HepG2 (cell line): Measurements from ENCODE around the gene GRAMD1B. TPM values are rescaled to one million over a fixed set of nuclear protein-coding genes. Genes with fewer than 3 reads are reported as not detected.

Experiments
- CENPT ChIP-seq: sonication (generic); formaldehyde crosslinking; IDR thresholded peaks from 2 replicates; pipeline ENCODE4 v1.8.0; 2022; ENCODE audit warnings: low read depth, mild to moderate bottlenecking, moderate library complexity, missing genetic modification reagents
- JUNB ChIP-seq: sonication (generic); formaldehyde crosslinking; IDR thresholded peaks from 2 replicates; pipeline ENCODE4 v1.8.0; 2022; ENCODE audit warnings: missing genetic modification reagents, mild to moderate bottlenecking, borderline replicate concordance
- MTA1 ChIP-seq: sonication (generic); formaldehyde crosslinking; IDR thresholded peaks from 2 replicates; pipeline ENCODE4 v1.4.0; 2020; ENCODE audit warnings: missing genetic modification reagents, mild to moderate bottlenecking, borderline replicate concordance
- MYC ChIP-seq: sonication (generic); formaldehyde crosslinking; IDR thresholded peaks from 2 replicates; pipeline ENCODE4 v1.9.0; 2021; ENCODE audit warnings: missing genetic modification reagents, borderline replicate concordance
- NFE2L1 ChIP-seq: sonication (generic); formaldehyde crosslinking; IDR thresholded peaks from 2 replicates; pipeline ENCODE4 v1.4.0; 2020; ENCODE audit warnings: missing genetic modification reagents, mild to moderate bottlenecking, borderline replicate concordance
- STAG1 ChIP-seq: sonication (generic); formaldehyde crosslinking; IDR thresholded peaks from 2 replicates; pipeline ENCODE4 v1.4.0; 2020; ENCODE audit warnings: missing genetic modification reagents
- TCF7 ChIP-seq: sonication (generic); IDR thresholded peaks from 2 replicates; pipeline ENCODE4 v1.6.1; 2016; ENCODE audit warnings: antibody characterized with exemption, low read depth
- YEATS2 ChIP-seq: sonication (generic); formaldehyde crosslinking; IDR thresholded peaks from 2 replicates; pipeline ENCODE4 v1.4.0; 2020; ENCODE audit warnings: missing genetic modification reagents, borderline replicate concordance
- ZFP37 ChIP-seq: sonication (generic); formaldehyde crosslinking; IDR thresholded peaks from 2 replicates; pipeline ENCODE4 v1.4.0; 2020; ENCODE audit warnings: missing genetic modification reagents, borderline replicate concordance
- ZNF879 ChIP-seq: sonication (generic); formaldehyde crosslinking; IDR thresholded peaks from 2 replicates; pipeline ENCODE4 v1.8.1; 2023; ENCODE audit warnings: missing genetic modification reagents
- polyA plus RNA-seq, 8 experiments: library from polyadenylated mRNA; depleted of rRNA in 3 of 8; stranded (reverse) in 7 of 8; unstranded in 1 of 8; fragments of >200 nt; fragmentation: Illumina TruSeq in 4 of 8; extraction: Trizol in 4 of 8; gene quantifications; 2 replicates each; pipeline versions ENCODE4 v1.2.1 to v1.2.3, GENCODE V29; 2011 to 2016; ENCODE audit warnings: low read depth in 4 of 8, missing spikeins in 1 of 8, mixed read lengths in 1 of 8; ENCODE audit not compliant: insufficient read depth in 1 of 8
- total RNA-seq, 5 experiments: library from RNA; depleted of rRNA; stranded (reverse); fragments of >200 nt; fragmentation: Illumina TruSeq; extraction: Trizol; gene quantifications; 2 replicates each; pipeline ENCODE4 v1.2.3, GENCODE V29; 2016; ENCODE audit warnings: low read depth in 1 of 5
- TF ChIP-seq, protein P1 (sequence below): sonication (generic); formaldehyde crosslinking; IDR thresholded peaks from 2 replicates; pipeline ENCODE4 v1.4.0; 2020; ENCODE audit warnings: missing genetic modification reagents, borderline replicate concordance
- TF ChIP-seq, protein P2 (sequence below): sonication (generic); formaldehyde crosslinking; IDR thresholded peaks from 2 replicates; pipeline ENCODE4 v1.4.0; 2020; ENCODE audit warnings: mild to moderate bottlenecking, missing genetic modification reagents
- TF ChIP-seq, protein P3 (sequence below), 2 experiments: sonication (generic) in 1 of 2; formaldehyde crosslinking in 1 of 2; IDR thresholded peaks; 2 replicates each; pipeline versions ENCODE4 v1.4.0 to v1.6.1; 2018 to 2020; ENCODE audit warnings: missing genetic modification reagents in 2 of 2, borderline replicate concordance in 1 of 2, low read depth in 1 of 2, mild to moderate bottlenecking in 1 of 2, missing biosample characterization in 1 of 2
- TF ChIP-seq, protein P4 (sequence below): sonication (generic); formaldehyde crosslinking; IDR thresholded peaks from 2 replicates; pipeline ENCODE4 v1.4.0; 2020; ENCODE audit warnings: missing genetic modification reagents, borderline replicate concordance
- TF ChIP-seq, protein P5 (sequence below): sonication (generic); formaldehyde crosslinking; IDR thresholded peaks from 2 replicates; pipeline ENCODE4 v1.4.0; 2020; ENCODE audit warnings: missing genetic modification reagents

GRAMD1B gene
- total and polyA plus RNA-seq, 2 of the 13 experiments (the other 11 are each of a cell fraction or from before 2014, with no cell fraction given), result 0.12 TPM; not detected in 1

DNA sequence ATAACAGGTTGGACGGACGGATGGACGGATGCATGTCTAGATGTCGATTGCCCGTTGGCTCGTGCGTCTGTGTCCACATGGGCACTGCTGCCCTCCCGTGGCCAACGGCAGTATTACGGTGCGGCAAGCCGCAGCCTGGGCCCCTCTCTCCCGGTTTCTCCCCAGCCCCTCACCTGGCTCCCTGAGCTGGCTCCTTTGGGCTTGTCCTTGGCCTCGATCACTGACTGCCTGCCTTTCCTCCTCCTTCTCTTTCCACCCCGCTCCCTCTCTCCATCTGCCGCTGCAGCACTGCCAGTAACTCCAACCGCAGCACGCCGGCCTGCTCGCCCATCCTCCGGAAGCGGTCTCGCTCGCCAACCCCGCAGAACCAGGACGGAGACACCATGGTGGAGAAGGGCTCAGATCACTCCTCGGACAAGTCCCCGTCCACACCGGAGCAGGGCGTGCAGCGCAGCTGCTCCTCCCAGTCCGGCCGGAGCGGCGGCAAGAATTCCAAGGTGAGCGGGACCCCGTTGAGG is 147.1 kb downstream of the GRAMD1B start (continued):
- TF ChIP-seq, protein P1, sequence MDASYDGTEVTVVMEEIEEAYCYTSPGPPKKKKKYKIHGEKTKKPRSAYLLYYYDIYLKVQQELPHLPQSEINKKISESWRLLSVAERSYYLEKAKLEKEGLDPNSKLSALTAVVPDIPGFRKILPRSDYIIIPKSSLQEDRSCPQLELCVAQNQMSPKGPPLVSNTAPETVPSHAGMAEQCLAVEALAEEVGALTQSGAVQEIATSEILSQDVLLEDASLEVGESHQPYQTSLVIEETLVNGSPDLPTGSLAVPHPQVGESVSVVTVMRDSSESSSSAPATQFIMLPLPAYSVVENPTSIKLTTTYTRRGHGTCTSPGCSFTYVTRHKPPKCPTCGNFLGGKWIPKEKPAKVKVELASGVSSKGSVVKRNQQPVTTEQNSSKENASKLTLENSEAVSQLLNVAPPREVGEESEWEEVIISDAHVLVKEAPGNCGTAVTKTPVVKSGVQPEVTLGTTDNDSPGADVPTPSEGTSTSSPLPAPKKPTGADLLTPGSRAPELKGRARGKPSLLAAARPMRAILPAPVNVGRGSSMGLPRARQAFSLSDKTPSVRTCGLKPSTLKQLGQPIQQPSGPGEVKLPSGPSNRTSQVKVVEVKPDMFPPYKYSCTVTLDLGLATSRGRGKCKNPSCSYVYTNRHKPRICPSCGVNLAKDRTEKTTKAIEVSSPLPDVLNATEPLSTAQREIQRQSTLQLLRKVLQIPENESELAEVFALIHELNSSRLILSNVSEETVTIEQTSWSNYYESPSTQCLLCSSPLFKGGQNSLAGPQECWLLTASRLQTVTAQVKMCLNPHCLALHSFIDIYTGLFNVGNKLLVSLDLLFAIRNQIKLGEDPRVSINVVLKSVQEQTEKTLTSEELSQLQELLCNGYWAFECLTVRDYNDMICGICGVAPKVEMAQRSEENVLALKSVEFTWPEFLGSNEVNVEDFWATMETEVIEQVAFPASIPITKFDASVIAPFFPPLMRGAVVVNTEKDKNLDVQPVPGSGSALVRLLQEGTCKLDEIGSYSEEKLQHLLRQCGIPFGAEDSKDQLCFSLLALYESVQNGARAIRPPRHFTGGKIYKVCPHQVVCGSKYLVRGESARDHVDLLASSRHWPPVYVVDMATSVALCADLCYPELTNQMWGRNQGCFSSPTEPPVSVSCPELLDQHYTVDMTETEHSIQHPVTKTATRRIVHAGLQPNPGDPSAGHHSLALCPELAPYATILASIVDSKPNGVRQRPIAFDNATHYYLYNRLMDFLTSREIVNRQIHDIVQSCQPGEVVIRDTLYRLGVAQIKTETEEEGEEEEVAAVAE, result 0 out of 2 replicates have a peak, but pooled peaks have one; percentile 35
- TF ChIP-seq, protein P2, sequence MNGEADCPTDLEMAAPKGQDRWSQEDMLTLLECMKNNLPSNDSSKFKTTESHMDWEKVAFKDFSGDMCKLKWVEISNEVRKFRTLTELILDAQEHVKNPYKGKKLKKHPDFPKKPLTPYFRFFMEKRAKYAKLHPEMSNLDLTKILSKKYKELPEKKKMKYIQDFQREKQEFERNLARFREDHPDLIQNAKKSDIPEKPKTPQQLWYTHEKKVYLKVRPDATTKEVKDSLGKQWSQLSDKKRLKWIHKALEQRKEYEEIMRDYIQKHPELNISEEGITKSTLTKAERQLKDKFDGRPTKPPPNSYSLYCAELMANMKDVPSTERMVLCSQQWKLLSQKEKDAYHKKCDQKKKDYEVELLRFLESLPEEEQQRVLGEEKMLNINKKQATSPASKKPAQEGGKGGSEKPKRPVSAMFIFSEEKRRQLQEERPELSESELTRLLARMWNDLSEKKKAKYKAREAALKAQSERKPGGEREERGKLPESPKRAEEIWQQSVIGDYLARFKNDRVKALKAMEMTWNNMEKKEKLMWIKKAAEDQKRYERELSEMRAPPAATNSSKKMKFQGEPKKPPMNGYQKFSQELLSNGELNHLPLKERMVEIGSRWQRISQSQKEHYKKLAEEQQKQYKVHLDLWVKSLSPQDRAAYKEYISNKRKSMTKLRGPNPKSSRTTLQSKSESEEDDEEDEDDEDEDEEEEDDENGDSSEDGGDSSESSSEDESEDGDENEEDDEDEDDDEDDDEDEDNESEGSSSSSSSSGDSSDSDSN (CRISPR knock-in tag), result no peak
- TF ChIP-seq ZFP37 (CRISPR knock-in tag), result no peak
- TF ChIP-seq ZNF879 (CRISPR knock-in tag), result no peak
- TF ChIP-seq STAG1 (CRISPR knock-in tag), result peak; percentile 52
- no peak for TF ChIP-seq YEATS2 (CRISPR knock-in tag)
- TF ChIP-seq, protein P3, sequence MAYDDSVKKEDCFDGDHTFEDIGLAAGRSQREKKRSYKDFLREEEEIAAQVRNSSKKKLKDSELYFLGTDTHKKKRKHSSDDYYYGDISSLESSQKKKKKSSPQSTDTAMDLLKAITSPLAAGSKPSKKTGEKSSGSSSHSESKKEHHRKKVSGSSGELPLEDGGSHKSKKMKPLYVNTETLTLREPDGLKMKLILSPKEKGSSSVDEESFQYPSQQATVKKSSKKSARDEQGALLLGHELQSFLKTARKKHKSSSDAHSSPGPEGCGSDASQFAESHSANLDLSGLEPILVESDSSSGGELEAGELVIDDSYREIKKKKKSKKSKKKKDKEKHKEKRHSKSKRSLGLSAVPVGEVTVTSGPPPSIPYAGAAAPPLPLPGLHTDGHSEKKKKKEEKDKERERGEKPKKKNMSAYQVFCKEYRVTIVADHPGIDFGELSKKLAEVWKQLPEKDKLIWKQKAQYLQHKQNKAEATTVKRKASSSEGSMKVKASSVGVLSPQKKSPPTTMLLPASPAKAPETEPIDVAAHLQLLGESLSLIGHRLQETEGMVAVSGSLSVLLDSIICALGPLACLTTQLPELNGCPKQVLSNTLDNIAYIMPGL (CRISPR knock-in tag; IDR thresholded peaks at IDR 0.05; ENCODE audit: borderline replicate concordance in 1 of 2, low read depth in 1 of 2), result no peak
- peak; percentile 20; the same call in 1 of the 2 replicates for TF ChIP-seq MYC (CRISPR knock-in tag)
- TF ChIP-seq, protein P4, sequence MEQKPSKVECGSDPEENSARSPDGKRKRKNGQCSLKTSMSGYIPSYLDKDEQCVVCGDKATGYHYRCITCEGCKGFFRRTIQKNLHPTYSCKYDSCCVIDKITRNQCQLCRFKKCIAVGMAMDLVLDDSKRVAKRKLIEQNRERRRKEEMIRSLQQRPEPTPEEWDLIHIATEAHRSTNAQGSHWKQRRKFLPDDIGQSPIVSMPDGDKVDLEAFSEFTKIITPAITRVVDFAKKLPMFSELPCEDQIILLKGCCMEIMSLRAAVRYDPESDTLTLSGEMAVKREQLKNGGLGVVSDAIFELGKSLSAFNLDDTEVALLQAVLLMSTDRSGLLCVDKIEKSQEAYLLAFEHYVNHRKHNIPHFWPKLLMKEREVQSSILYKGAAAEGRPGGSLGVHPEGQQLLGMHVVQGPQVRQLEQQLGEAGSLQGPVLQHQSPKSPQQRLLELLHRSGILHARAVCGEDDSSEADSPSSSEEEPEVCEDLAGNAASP (CRISPR knock-in tag), result no peak
- TF ChIP-seq, protein P5, sequence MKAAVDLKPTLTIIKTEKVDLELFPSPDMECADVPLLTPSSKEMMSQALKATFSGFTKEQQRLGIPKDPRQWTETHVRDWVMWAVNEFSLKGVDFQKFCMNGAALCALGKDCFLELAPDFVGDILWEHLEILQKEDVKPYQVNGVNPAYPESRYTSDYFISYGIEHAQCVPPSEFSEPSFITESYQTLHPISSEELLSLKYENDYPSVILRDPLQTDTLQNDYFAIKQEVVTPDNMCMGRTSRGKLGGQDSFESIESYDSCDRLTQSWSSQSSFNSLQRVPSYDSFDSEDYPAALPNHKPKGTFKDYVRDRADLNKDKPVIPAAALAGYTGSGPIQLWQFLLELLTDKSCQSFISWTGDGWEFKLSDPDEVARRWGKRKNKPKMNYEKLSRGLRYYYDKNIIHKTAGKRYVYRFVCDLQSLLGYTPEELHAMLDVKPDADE (CRISPR knock-in tag), result no peak
- no peak for TF ChIP-seq CENPT
- TF ChIP-seq MTA1 (CRISPR knock-in tag), result no peak
- no peak for TF ChIP-seq TCF7
- no peak for TF ChIP-seq JUNB (CRISPR knock-in tag)
- no peak for TF ChIP-seq NFE2L1
